Endothelial cell of umbilical vein (primary cell): ENCODE data around the gene RAP1GDS1. TPM values are rescaled to one million over a fixed set of nuclear protein-coding genes. Genes with fewer than 3 reads are reported as not detected.

Source experiments
- BruUV-seq: library from RNA; stranded (reverse); fragments of 400-500 nt; replicated peaks from 2 replicates; lab custom pipeline; 2021; lab: Mats Ljungman, UMichigan
- CTCF ChIA-PET: fragments of 300-600, 350-600 bp; sonication (Branson Sonifier 250); formaldehyde crosslinking; loops from one replicate; lab custom pipeline; 2021; ENCODE audit warnings: antibody characterized with exemption, inconsistent platforms; lab: Charles Lee
- POLR2A ChIA-PET: fragments of 300-600, 350-600 bp; sonication (Branson Sonifier 250); formaldehyde crosslinking; loops from one replicate; lab custom pipeline; 2021; ENCODE audit warnings: antibody characterized with exemption, inconsistent platforms; lab: Charles Lee
- DNase-seq: peaks from one replicate; pipeline ENCODE4 v3.0.0-alpha.2; 2011; ENCODE audit warnings: low read depth, low spot score
- FAIRE-seq: peaks from 2 replicates; lab custom pipeline; 2011; peaks lifted over from hg19 to GRCh38; lab: Jason Lieb, UNC
- H2AFZ ChIP-seq: 2 replicates; pipeline ENCODE4 v1.6.0; 2012; ENCODE audit warnings: low read depth, low read length, control low read depth, inconsistent platforms
- H3K27ac ChIP-seq: 2 replicates; pipeline ENCODE4 v1.5.1; 2011; ENCODE audit warnings: low read depth, mild to moderate bottlenecking, control low read depth, low read length, moderate library complexity; ENCODE audit not compliant: insufficient read depth
- H3K27me3 ChIP-seq, 2 experiments: 2 replicates each; pipeline versions ENCODE4 v1.6.0 to v1.6.1; 2011; ENCODE audit warnings: low read length in 2 of 2, mixed read lengths in 1 of 2; ENCODE audit not compliant: control insufficient read depth in 2 of 2, insufficient read depth in 2 of 2
- H3K36me3 ChIP-seq, 2 experiments: 2 replicates in 1 of 2; 3 replicates in 1 of 2; pipeline ENCODE4 v1.5.1; 2011; ENCODE audit warnings: low read length in 2 of 2, mild to moderate bottlenecking in 1 of 2, moderate library complexity in 1 of 2; ENCODE audit not compliant: control insufficient read depth in 2 of 2, insufficient read depth in 2 of 2; ENCODE audit errors: extremely low read depth in 1 of 2
- H3K4me1 ChIP-seq: 3 replicates; pipeline ENCODE4 v1.5.1; 2011; ENCODE audit warnings: mild to moderate bottlenecking, low read length; ENCODE audit not compliant: control insufficient read depth, insufficient read depth; ENCODE audit errors: extremely low read depth
- H3K4me2 ChIP-seq: 2 replicates; pipeline ENCODE4 v1.6.1; 2011; ENCODE audit warnings: low read length, control low read depth, mixed read lengths; ENCODE audit not compliant: insufficient read depth
- H3K4me3 ChIP-seq, 3 experiments: fragments of 200-600 bp in 1 of 3; sonication (generic), shearing (Covaris generic) in 1 of 3; replicated peaks in 1 of 3; 2 replicates each; pipeline ENCODE4 v1.5.1; 2011 to 2016; ENCODE audit warnings: control low read depth in 3 of 3, low read length in 3 of 3, mild to moderate bottlenecking in 2 of 3, inconsistent platforms in 1 of 3, low read depth in 1 of 3, moderate library complexity in 1 of 3; ENCODE audit not compliant: insufficient read depth in 1 of 3
- H3K79me2 ChIP-seq: 2 replicates; pipeline ENCODE4 v1.6.0; 2012; ENCODE audit warnings: low read length, inconsistent platforms; ENCODE audit not compliant: control insufficient read depth, insufficient read depth
- H3K9ac ChIP-seq: replicated peaks from 2 replicates; pipeline ENCODE3; 2011; ENCODE audit warnings: low read length, control low read depth; ENCODE audit not compliant: insufficient read depth; ENCODE audit errors: extremely low read depth
- H3K9me1 ChIP-seq: replicated peaks from 3 replicates; pipeline ENCODE4 v1.6.0; 2011; ENCODE audit warnings: mild to moderate bottlenecking, low read length; ENCODE audit not compliant: control insufficient read depth, insufficient read depth; ENCODE audit errors: extremely low read depth
- H3K9me3 ChIP-seq: replicated peaks from 2 replicates; pipeline ENCODE4 v1.5.1; 2012; ENCODE audit warnings: low read length, inconsistent platforms; ENCODE audit not compliant: control insufficient read depth, insufficient read depth
- H4K20me1 ChIP-seq: replicated peaks from 2 replicates; pipeline ENCODE3; 2011; ENCODE audit warnings: mild to moderate bottlenecking, low read length; ENCODE audit not compliant: control insufficient read depth, insufficient read depth; ENCODE audit errors: extremely low read depth
- EZH2 ChIP-seq: IDR thresholded peaks from 2 replicates; pipeline ENCODE4 v1.6.1; 2012; ENCODE audit warnings: borderline replicate concordance, low read depth, mild to moderate bottlenecking, moderate library complexity, low read length, inconsistent platforms; ENCODE audit not compliant: severe bottlenecking
- FOS ChIP-seq: IDR thresholded peaks from 2 replicates; pipeline ENCODE4 v1.6.1; 2011; ENCODE audit warnings: mild to moderate bottlenecking, low read length, moderate library complexity, borderline replicate concordance; ENCODE audit not compliant: insufficient read depth
- GATA2 ChIP-seq: IDR thresholded peaks from 2 replicates; pipeline ENCODE4 v1.7.0; 2011; ENCODE audit warnings: low read depth, mild to moderate bottlenecking, moderate library complexity, mixed read lengths, low read length; ENCODE audit not compliant: insufficient read length, insufficient read depth
- JUN ChIP-seq: IDR thresholded peaks from 2 replicates; pipeline ENCODE4 v1.6.1; 2011; ENCODE audit warnings: borderline replicate concordance, low read depth; ENCODE audit not compliant: insufficient read length, insufficient read depth
- MYC ChIP-seq: IDR thresholded peaks from one replicate; pipeline ENCODE4 v1.6.1; 2011; ENCODE audit warnings: mild to moderate bottlenecking, low read depth, low read length
- POLR2A ChIP-seq: IDR thresholded peaks from 2 replicates; pipeline ENCODE4 v1.6.1; 2012; ENCODE audit warnings: low read depth, mild to moderate bottlenecking, control low read depth, low read length
- POLR2AphosphoS5 ChIP-seq: IDR thresholded peaks from 2 replicates; pipeline ENCODE4 v1.6.1; 2012; ENCODE audit warnings: low read depth, mild to moderate bottlenecking, control low read depth, low read length, moderate library complexity; ENCODE audit not compliant: insufficient read depth
- dilution Hi-C: fragments of 300-500 bp; cut with MboI; formaldehyde crosslinking; loops from one replicate; pipeline ENCODE4 v1.15.0; 2019; ENCODE audit warnings: low sequenced_read_pairs; ENCODE audit not compliant: extremely low pct_ligation_motif_present
- intact Hi-C: fragments of 100-400 bp; cut with micrococcal nuclease; formaldehyde crosslinking; loops from one replicate; pipeline ENCODE4 v1.10.0; 2022
- polyA plus RNA-seq, 4 experiments: library from polyadenylated mRNA; depleted of rRNA in 3 of 4; stranded (reverse) in 3 of 4; unstranded in 1 of 4; fragments of >200 nt; gene quantifications; 2 replicates each; pipeline versions ENCODE4 v1.2.1 to v1.2.3, GENCODE V29; 2011 to 2012; ENCODE audit warnings: missing spikeins in 1 of 4
- total RNA-seq: library from RNA; stranded (reverse); gene quantifications from 2 replicates; pipeline ENCODE4 v1.2.3, GENCODE V29; 2021
- TF ChIP-seq, protein P1 (sequence below), 2 donors: IDR thresholded peaks; 1 replicate in 1 of 2; 2 replicates in 1 of 2; pipeline ENCODE4 v1.5.1; 2011; ENCODE audit warnings: low read length in 2 of 2, mild to moderate bottlenecking in 2 of 2, moderate library complexity in 2 of 2, control low read depth in 1 of 2, inconsistent platforms in 1 of 2, low read depth in 1 of 2; ENCODE audit not compliant: insufficient read depth in 1 of 2; ENCODE audit errors: extremely low read depth in 1 of 2
- TF ChIP-seq, protein P2 (sequence below): IDR thresholded peaks from 2 replicates; pipeline ENCODE4 v1.6.1; 2011; ENCODE audit not compliant: insufficient read depth, insufficient read length

Gene RAP1GDS1
- total and polyA plus RNA-seq, 2 donors (not counting 3 experiments of a cell fraction or from before 2014, with no cell fraction given), result 17.6 to 52.8 TPM

DNA sequence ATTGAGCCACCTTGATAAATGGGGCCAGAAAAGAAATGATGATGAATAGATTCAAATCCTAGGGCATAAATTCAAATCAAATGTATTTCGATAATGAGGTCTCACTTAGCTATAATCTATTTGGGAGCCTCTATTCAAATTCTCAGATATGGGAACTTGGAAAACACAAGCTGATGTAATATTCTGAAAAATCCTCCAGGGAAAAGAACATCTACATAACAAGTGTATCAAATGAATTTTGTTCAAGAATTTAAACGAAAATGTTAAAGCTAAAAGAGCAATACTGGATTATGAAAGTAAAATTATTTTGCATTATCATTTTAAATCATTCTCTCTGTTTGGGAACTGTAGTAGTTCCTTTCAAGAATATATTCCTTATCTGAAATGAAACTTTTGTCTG lies 38.9 kb upstream of the RAP1GDS1 start:
- BruUV-seq, result no TSS peak
- ChIA-PET CTCF (interaction anchor here (1.1 kb wide), 1 partner anchor 13 kb away, joined by 4 read pairs; no protein-coding TSS in a partner anchor), POLR2A (no interaction called here)
- Histone ChIP-seq H3K27me3 (peaks cover under 1 to 3% of the 10 kb centered on the region in 2 experiments), H3K4me3 (no peak overlapping the region), H3K9me1 (no peaks in the 10 kb centered on the region), H3K27ac (no peak overlapping the region), H3K4me1 (no peaks in the 10 kb centered on the region), H3K79me2 (no peaks in the 10 kb centered on the region), H3K9ac (no peak overlapping the region), H3K4me2 (no peak overlapping the region), H3K9me3 (no peaks in the 10 kb centered on the region), H2AFZ (no peak overlapping the region), H4K20me1 (no peaks in the 10 kb centered on the region), H3K36me3 (no peaks in the 10 kb centered on the region)
- dilution Hi-C loops (no loop called here), intact Hi-C loops (no loop called here)
- no peak for DNase-seq
- FAIRE-seq, result no peak
- no peak for TF ChIP-seq POLR2AphosphoS5
- TF ChIP-seq, protein P1, sequence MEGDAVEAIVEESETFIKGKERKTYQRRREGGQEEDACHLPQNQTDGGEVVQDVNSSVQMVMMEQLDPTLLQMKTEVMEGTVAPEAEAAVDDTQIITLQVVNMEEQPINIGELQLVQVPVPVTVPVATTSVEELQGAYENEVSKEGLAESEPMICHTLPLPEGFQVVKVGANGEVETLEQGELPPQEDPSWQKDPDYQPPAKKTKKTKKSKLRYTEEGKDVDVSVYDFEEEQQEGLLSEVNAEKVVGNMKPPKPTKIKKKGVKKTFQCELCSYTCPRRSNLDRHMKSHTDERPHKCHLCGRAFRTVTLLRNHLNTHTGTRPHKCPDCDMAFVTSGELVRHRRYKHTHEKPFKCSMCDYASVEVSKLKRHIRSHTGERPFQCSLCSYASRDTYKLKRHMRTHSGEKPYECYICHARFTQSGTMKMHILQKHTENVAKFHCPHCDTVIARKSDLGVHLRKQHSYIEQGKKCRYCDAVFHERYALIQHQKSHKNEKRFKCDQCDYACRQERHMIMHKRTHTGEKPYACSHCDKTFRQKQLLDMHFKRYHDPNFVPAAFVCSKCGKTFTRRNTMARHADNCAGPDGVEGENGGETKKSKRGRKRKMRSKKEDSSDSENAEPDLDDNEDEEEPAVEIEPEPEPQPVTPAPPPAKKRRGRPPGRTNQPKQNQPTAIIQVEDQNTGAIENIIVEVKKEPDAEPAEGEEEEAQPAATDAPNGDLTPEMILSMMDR (IDR thresholded peaks at IDR 0.05; ENCODE audit: extremely low read depth in 1 of 2, insufficient read depth in 1 of 2, low read depth in 1 of 2, low read length in 2 of 2), result no peak
- no peak for TF ChIP-seq JUN
- TF ChIP-seq POLR2A, result no peak
- TF ChIP-seq, protein P2, sequence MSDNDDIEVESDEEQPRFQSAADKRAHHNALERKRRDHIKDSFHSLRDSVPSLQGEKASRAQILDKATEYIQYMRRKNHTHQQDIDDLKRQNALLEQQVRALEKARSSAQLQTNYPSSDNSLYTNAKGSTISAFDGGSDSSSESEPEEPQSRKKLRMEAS, result no peak
- no peak for TF ChIP-seq GATA2
- no peak for TF ChIP-seq FOS
- no peak for TF ChIP-seq EZH2
- TF ChIP-seq MYC, result no peak
